IMR-90 (cell line): ENCODE data around the gene RALGAPB. TPM values are rescaled to one million over a fixed set of nuclear protein-coding genes. Genes with fewer than 3 reads are reported as not detected.
"Not testable (repeated sequence)": the region's sequence is repeated elsewhere in the genome, so short reads cannot be mapped to it uniquely, and the experiment has no call there.

Experiments
- ATAC-seq: fragments of 200-7000 bp; cut with Tn5 transposase; 2 replicates; pipeline ENCODE4 v1.9.1; 2020; ENCODE audit warnings: low read depth, mild to moderate bottlenecking, moderate library complexity
- BruUV-seq: library from RNA; stranded (reverse); fragments of 400-500 nt; replicated peaks from 2 replicates; lab custom pipeline; 2021; lab: Mats Ljungman, UMichigan
- CTCF ChIA-PET: fragments of 300-600 bp; formaldehyde crosslinking; extraction: SDS; loops from one replicate; lab custom pipeline; 2021; ENCODE audit warnings: antibody characterized with exemption; lab: Yijun Ruan, JAX
- POLR2A ChIA-PET: fragments of 300-600 bp; sonication (Branson Sonifier 250); formaldehyde crosslinking; loops from one replicate; lab custom pipeline; 2022; ENCODE audit warnings: antibody characterized with exemption; ENCODE audit not compliant: unreplicated experiment; lab: Charles Lee
- DNase-seq: peaks from one replicate; pipeline ENCODE4 v3.0.0; 2013
- H2AFZ ChIP-seq: replicated peaks from 2 replicates; pipeline ENCODE3; 2013; ENCODE audit warnings: low read length, mild to moderate bottlenecking; ENCODE audit not compliant: poor library complexity
- H2AK5ac ChIP-seq: 2 replicates; pipeline ENCODE4 v1.6.1; 2013; ENCODE audit warnings: low read depth, low read length, inconsistent platforms
- H2AK9ac ChIP-seq: replicated peaks from 2 replicates; pipeline ENCODE3; 2013; ENCODE audit warnings: mild to moderate bottlenecking, low read depth, low read length, moderate library complexity; ENCODE audit not compliant: poor library complexity
- H2BK120ac ChIP-seq: 2 replicates; pipeline ENCODE4 v1.6.1; 2013; ENCODE audit warnings: low read depth, low read length, inconsistent platforms
- H2BK15ac ChIP-seq: 3 replicates; pipeline ENCODE4 v1.6.1; 2013; ENCODE audit warnings: low read depth, low read length, inconsistent platforms
- H2BK20ac ChIP-seq: 2 replicates; pipeline ENCODE4 v1.6.1; 2013; ENCODE audit warnings: low read depth, mild to moderate bottlenecking, inconsistent platforms, low read length, moderate library complexity
- H2BK5ac ChIP-seq: 2 replicates; pipeline ENCODE4 v1.6.1; 2013; ENCODE audit warnings: mild to moderate bottlenecking, low read depth, low read length, inconsistent platforms; ENCODE audit not compliant: poor library complexity, severe bottlenecking
- H3K14ac ChIP-seq: replicated peaks from 2 replicates; pipeline ENCODE4 v1.6.1; 2013; ENCODE audit warnings: low read depth, low read length, inconsistent platforms
- H3K18ac ChIP-seq: 2 replicates; pipeline ENCODE4 v1.6.1; 2013; ENCODE audit warnings: low read depth, low read length, control low read depth
- H3K23ac ChIP-seq: 2 replicates; pipeline ENCODE4 v1.6.1; 2013; ENCODE audit warnings: low read depth, low read length, inconsistent platforms
- H3K27ac ChIP-seq: 2 replicates; pipeline ENCODE4 v1.5.1; 2013; ENCODE audit warnings: mild to moderate bottlenecking, control low read depth, low read length; ENCODE audit not compliant: insufficient read depth
- H3K27me3 ChIP-seq: 2 replicates; pipeline ENCODE4 v1.6.1; 2013; ENCODE audit warnings: low read length; ENCODE audit not compliant: control insufficient read depth, insufficient read depth
- H3K36me3 ChIP-seq: 2 replicates; pipeline ENCODE4 v1.6.1; 2013; ENCODE audit warnings: low read length, mixed read lengths; ENCODE audit not compliant: control insufficient read depth, insufficient read depth
- H3K4ac ChIP-seq: 2 replicates; pipeline ENCODE4 v1.6.1; 2013; ENCODE audit warnings: low read depth, low read length, inconsistent platforms
- H3K4me1 ChIP-seq: 2 replicates; pipeline ENCODE4 v1.6.1; 2013; ENCODE audit warnings: low read length, mixed read lengths; ENCODE audit not compliant: control insufficient read depth, insufficient read depth
- H3K4me2 ChIP-seq: 2 replicates; pipeline ENCODE4 v1.6.1; 2013; ENCODE audit warnings: low read depth, mild to moderate bottlenecking, control low read depth, low read length, moderate library complexity
- H3K4me3 ChIP-seq: 2 replicates; pipeline ENCODE4 v1.5.1; 2013; ENCODE audit warnings: low read depth, mild to moderate bottlenecking, control low read depth, low read length, moderate library complexity; ENCODE audit not compliant: insufficient read depth
- H3K56ac ChIP-seq: 2 replicates; pipeline ENCODE4 v1.6.1; 2013; ENCODE audit warnings: low read length, inconsistent platforms; ENCODE audit not compliant: insufficient read depth; ENCODE audit errors: extremely low read depth
- H3K79me1 ChIP-seq, 2 experiments: 2 replicates each; pipeline ENCODE4 v1.6.1; 2013; ENCODE audit warnings: low read length in 2 of 2, inconsistent platforms in 1 of 2, low read depth in 1 of 2
- H3K9ac ChIP-seq: 2 replicates; pipeline ENCODE4 v1.6.1; 2013; ENCODE audit warnings: low read depth, low read length, control low read depth
- H3K9me1 ChIP-seq: 2 replicates; pipeline ENCODE4 v1.6.1; 2013; ENCODE audit warnings: low read length, inconsistent platforms; ENCODE audit not compliant: insufficient read depth
- H3K9me3 ChIP-seq: 2 replicates; pipeline ENCODE4 v1.6.1; 2013; ENCODE audit warnings: low read length; ENCODE audit not compliant: control insufficient read depth, insufficient read depth
- H4K20me1 ChIP-seq: 2 replicates; pipeline ENCODE4 v1.6.1; 2013; ENCODE audit warnings: low read length, inconsistent platforms; ENCODE audit not compliant: insufficient read depth
- H4K5ac ChIP-seq: 2 replicates; pipeline ENCODE4 v1.6.1; 2013; ENCODE audit warnings: mild to moderate bottlenecking, low read depth, low read length, control low read depth
- H4K8ac ChIP-seq, 2 experiments: 2 replicates each; pipeline ENCODE4 v1.6.1; 2013; ENCODE audit warnings: low read depth in 2 of 2, low read length in 2 of 2, control low read depth in 1 of 2, inconsistent platforms in 1 of 2
- H4K91ac ChIP-seq: 2 replicates; pipeline ENCODE4 v1.6.1; 2013; ENCODE audit warnings: low read depth, low read length, inconsistent platforms; ENCODE audit not compliant: insufficient read depth
- WGBS, 2 experiments: methylation state at CpG; one replicate each; pipeline versions ENCODE4 v1.1.5 to v1.1.7; 2013; ENCODE audit warnings: missing lambda C conversion rate in 2 of 2; ENCODE audit not compliant: insufficient read length in 1 of 2; ENCODE audit errors: extremely low coverage in 2 of 2; 5-methylcytosine and 5-hydroxymethylcytosine counted together
- dilution Hi-C: fragments of 300-500 bp; cut with HindIII; formaldehyde crosslinking; loops from one replicate; pipeline ENCODE4 v1.14.3; 2018; ENCODE audit warnings: low sequenced_read_pairs; ENCODE audit not compliant: unreplicated experiment
- in situ Hi-C: fragments of 300-500 bp; cut with MboI; formaldehyde crosslinking; loops from 3 replicates; pipeline ENCODE4 v1.14.3; 2019; ENCODE audit warnings: low sequenced_read_pairs, inconsistent platforms, mixed read lengths
- intact Hi-C: fragments of 100-400 bp; cut with micrococcal nuclease; formaldehyde crosslinking; loops from 2 replicates; pipeline ENCODE4 v1.10.0; 2022
- polyA plus RNA-seq, 3 experiments: library from polyadenylated mRNA; depleted of rRNA; stranded (reverse); fragments of >200 nt; gene quantifications; 2 replicates each; pipeline ENCODE4 v1.2.3, GENCODE V29; 2012; ENCODE audit warnings: low replicate concordance in 1 of 3
- total RNA-seq: library from RNA; depleted of rRNA; stranded (reverse); fragments of >200 nt; gene quantifications from 2 replicates; pipeline ENCODE4 v1.2.3, GENCODE V29; 2012

The RALGAPB gene
- total and polyA plus RNA-seq, 2 of the 4 experiments (the other 2 are of a cell fraction), result 12.7 to 30.3 TPM

DNA sequence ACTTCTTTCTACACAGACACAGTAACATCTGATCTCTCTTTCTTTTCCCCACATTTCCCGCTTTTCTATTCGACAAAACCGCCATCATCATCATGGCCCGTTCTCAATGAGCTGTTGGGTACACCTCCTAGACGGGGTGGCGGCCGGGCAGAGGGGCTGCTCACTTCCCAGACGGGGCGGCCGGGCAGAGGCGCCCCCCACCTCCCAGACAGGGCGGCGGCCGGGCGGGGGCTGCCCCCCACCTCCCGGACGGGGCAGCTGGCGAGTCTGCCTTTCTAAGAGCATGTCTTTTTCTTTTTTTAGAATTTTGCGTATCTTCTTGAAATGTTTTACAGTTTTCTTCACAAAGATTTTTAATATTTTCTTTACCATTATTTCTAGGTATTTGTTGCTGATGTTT, 39.1 kb downstream of the RALGAPB start:
- H3K14ac ChIP-seq, H3K4ac ChIP-seq, H2BK120ac ChIP-seq, BruUV-seq, ATAC-seq, H3K4me2 ChIP-seq, dilution Hi-C loops, H2BK15ac ChIP-seq, H2AK5ac ChIP-seq, H3K9ac ChIP-seq, H4K20me1 ChIP-seq, H4K8ac ChIP-seq, intact Hi-C loops, DNase-seq, H3K9me1 ChIP-seq, H4K5ac ChIP-seq, H3K27ac ChIP-seq, H2BK5ac ChIP-seq, H3K23ac ChIP-seq, H3K4me3 ChIP-seq, H3K18ac ChIP-seq, POLR2A ChIA-PET, H4K91ac ChIP-seq, H3K4me1 ChIP-seq, in situ Hi-C loops, H3K56ac ChIP-seq, H2AFZ ChIP-seq, H2BK20ac ChIP-seq, H3K9me3 ChIP-seq, H2AK9ac ChIP-seq, H3K27me3 ChIP-seq: not testable (repeated sequence)
- peaks cover 7 to 22% of the 10 kb centered on the region in 2 experiments; a peak in 2 of 4 replicates for H3K79me1 ChIP-seq
- 100% methylated on average over 4 of the region's 19 CpGs; no CpG with 5 or more reads in 1 of the 2 experiments for WGBS, 2 experiments
- peaks cover 21% of the 10 kb centered on the region for H3K36me3 ChIP-seq
- CTCF ChIA-PET, result interaction anchor here (1.3 kb wide), 1 partner anchor 15 kb away, joined by 3 read pairs; no protein-coding TSS in a partner anchor
